HG03520 (cell line): Measurements from ENCODE around the gene RAB31.

Experiments
- ATAC-seq: cut with Tn5 transposase; IDR thresholded peaks from one replicate; pipeline ENCODE4 v1.9.1; 2021; ENCODE audit warnings: mild to moderate bottlenecking, moderate library complexity; ENCODE audit not compliant: unreplicated experiment

Gene RAB31

DNA sequence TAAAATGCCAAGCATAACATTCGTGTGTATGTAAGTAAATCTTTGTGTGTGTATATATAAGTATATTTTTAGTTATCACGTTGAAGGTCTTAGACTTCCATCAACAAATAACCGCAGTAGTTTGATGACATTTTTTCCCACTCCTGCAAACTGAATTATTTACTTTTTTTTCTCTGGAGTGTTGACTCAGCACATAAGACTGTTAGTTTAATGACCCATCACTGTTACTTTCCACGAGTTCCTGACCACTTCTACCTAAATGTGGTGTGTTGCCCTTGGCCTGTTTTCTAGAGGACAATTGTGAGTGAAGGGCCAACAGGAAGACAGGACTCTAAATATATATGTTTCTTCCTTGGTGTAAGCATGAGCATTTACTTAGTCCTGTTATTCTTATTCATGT lies 106.3 kb downstream of the RAB31 start:
- no peak for ATAC-seq

DNA sequence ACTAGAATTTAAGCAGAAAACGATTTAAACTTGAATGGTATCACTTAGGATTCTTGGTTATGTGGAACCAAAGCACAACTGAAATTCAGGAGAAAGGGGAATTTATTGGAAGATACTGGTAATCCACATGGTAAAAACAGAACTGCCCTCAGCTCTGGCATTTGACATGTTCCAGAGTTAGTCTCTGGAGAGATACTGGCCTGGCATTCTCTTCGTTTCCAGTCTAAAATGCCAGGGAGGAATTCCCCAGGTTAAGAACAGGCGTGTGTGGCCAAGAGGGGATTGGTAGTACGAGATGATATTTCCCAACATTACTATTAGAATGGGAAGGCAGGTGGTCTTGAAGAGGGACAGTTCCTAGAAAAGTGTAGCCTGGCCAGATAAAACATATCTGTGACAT lies 109.2 kb downstream of the RAB31 start:
- no peak for ATAC-seq

DNA sequence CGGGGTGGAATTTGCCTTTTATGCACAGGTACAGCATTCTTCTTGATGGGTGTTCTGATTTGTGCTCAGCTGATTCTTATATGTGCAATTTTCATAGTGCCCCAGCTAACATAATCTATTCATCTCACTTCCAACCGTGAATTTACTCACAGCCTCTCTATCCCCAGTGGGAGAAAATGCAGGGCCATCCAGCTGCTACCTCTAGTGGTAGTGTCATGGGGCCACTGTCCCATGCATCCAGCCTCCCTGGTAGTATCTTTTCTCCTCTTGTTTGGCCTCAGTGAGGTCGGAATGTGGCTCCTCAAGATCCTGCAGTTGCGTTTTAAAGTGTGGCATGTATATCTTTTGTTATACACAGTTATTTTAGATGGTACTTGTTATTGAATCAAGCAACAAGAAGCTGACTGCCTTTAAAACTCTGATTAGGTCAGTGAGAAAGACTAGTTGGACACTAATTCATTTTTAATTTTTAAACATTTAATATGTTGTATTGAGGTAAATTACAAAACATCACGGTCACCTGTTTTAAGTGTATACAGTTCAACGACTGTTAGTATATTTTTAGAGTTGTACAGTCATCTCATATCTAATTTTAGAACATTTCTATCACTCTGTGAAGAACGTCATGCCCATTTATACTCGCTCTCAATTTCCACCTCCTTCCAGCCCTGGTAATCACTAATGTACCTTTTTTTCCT lies 109.8 kb downstream of the RAB31 start:
- no peak for ATAC-seq

DNA sequence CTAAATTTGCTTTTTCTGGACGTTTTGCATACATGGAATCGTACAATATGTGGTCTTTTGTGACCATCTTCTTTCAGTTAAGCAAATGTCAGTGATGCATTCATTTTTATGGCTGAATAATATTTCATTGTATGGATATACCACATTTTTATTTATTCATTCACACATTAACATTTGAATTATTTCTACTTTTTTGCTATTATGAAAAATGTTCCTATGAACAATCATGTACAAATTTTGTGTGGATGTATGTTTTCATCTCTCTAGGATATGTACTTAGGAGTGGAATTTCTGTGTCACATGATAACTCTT lies 110.3 kb downstream of the RAB31 start:
- ATAC-seq, result no peak

DNA sequence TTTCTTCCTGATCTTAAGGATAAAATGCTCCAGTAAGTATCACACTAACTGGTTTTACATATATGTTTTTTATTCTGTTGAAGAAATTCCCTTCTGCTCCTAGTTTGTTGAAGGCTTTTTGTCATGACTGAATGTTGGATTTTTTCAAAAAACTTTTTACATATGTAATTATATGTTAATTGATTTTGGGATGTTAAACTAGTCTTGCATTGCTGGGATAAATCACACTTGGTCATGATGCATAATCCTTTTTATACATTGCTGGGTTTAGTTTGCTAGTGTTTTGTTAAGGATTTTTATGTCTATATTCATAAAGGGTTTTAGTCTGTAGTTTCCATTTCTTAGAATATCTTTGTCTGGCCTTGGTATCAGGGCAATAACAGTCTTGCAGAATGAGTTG lies 112.0 kb downstream of the RAB31 start:
- no peak for ATAC-seq

DNA sequence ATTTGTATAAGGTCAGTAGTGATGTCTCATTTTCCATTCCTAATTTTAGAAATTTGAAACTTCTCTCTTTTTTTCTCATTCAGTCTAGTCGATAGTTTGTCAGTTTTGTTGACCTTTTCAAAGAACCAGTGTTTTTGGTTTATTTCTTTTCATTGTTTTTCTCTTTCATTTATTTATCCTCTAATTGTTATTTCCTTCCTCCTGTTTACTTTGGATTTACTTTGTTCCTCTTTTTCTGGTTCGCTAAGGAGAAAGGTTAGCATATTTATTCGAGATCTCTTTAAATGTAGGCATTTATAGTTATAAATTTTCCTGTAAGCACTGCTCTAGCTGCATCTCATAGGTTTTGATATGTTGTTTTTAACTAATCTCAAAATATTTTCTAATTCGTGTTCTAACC lies 112.6 kb downstream of the RAB31 start:
- ATAC-seq, result no peak

DNA sequence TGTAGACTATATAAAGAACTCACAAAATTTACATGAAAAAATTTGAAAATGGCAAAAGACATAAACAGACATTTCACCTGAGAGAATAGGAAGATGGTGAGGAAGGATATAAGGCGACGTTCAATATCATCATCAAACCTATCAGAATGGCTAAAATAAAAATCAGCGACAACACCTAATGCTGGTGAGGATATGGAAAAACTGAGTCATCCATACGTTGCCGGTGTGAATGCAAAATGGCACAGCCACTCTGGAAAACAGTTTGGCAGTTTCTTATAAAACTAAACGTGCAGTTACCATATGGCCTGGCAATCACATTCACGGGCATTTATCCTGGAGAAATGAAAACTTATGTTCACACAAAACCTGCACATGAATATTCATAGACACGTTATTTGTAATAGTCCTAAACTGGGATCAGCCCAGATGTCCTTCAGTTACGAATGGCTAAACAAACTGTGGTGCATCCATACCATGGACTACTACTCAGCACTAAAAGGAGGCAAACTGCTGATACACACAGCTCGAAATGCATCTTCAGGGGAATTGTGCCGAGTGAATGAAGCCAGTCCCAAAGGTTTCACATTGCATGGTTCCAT lies 114.6 kb downstream of the RAB31 start:
- no peak for ATAC-seq

DNA sequence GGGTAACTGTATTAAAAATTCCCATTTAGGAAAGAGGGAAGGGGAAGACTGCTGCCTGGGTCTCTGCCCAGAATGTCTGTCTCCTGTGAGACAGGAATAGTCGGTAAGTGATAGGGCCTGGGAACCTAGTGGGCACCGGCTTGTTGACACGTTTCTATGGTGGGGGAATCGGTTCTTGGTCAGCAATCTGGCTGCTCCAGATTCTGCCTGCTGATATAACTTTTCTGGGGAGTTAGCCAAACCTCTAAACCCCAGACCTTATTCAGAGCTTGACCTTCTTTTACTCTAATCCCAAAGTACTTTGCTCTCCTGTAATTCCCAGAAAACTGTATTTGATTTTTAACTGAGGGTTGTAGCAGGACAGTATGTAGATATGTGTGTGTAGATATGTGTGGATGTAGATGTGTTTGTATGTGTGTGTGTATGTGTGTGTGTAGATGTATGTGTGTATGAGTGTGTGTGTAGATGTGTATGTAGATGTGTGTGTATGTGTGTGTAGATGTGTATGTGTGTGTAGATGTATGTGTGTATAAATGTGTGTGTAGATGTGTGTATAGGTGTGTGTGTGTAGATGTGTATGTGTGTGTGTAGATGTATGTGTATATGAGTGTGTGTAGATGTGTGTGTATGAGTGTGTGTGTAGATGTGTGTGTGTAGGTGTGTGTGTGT lies 115.8 kb downstream of the RAB31 start:
- no peak for ATAC-seq

DNA sequence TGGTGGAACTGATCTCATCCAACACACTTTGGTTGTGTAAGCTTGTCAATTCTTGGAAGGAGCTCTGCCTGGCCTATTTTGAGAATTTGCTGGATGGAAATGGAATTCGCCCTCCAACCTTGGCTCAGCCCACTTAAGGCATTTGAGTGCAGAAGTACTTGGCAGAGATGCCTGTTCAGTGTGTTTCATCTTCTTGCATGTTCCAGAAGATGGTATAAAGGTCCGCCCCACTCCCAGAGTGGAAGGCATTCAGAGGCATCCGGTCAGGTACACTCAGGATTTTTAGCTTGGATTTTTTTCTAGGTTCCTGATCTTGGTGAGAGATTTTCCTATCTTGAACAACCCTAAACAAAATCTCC lies 116.4 kb downstream of the RAB31 start:
- ATAC-seq, result no peak

DNA sequence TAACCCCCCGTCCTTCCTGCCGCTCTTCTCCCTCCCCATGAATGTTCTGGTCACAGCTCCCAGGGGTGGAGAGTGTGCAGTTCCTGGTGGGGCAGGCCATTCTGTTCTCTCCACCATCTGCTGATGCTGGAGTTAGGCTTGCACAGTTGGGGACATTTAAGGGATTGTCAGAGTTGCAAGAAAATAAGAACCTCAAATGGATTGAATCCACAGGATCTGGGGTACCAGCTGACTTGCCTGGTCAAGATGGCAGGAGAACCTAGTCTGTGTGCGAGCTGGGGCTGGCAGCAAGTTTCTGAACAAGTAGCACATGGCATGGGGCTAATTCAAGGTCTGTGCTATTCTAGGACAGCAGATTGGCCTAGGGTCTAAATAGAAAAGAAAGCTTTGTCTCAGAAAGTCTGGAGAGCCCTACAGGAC lies 116.9 kb downstream of the RAB31 start:
- ATAC-seq, result no peak

DNA sequence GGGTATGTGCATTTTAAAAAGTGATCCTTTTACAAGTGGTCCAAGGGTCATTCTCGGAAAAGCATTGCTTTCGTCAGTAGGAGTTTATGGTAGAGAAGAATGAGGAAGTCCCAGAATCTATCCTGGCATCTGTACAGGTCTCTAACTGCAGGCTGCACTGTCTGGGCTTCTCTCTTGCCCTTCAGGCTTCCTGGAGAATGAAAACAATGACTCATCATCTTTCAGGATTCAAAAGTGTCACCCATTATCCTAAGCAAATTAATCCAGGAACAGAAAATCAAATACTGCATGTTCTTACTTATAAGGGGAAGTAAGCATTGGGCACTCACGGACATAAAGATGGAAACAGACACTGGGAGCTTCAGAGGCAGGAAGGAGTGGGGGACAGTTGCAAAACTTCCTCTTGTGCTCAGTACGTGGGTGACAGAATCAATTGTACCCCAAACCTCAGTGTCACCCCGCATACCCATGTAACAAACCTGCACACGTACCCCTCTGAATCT lies 117.5 kb downstream of the RAB31 start:
- no peak for ATAC-seq

DNA sequence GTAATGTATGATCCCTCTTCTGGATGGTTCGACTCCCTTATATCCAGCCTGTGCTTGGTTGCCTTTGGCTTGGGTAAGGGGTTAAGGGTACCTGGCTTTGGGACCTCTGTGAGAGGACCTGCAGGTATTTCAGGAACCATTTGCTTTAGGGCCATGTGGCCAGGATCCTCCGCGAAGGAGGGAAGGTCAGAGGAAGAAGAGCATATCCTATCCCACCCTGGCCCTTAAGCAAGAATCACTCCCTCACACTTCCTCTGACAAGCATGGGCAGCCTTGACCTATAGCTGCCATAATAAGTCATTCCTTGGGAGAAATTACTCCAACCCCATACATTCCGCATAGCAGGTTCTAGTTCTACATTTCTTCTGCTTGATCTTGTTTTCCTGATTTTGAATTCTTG lies 118.6 kb downstream of the RAB31 start:
- ATAC-seq, result no peak

DNA sequence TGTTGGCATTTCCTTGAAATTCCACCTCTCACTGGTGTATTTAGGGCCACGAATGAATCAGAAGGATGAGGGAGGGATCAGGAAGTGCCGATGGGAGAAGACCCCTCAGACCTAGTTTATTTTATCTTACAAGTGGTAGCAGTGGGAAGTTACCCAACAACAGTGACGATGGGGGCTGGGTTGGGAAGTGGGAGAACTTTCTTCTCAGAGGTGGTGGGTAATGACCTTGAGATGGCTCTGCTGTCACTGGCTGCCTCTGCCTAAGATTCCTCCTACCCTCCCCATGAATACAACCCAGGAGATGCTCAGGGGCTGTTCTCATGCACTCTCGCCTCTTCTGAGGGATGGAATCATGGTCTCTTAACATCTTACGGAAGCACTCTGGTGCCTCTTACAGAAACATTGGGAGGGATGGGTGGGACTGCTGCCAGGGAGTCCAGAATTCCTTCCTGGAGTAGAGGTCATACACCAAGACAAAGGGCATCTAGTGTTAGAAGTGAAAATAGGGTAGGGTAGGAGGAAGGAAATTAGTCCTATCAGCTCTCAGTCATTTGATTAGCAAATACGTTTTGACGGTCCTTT lies 119.2 kb downstream of the RAB31 start:
- no peak for ATAC-seq

DNA sequence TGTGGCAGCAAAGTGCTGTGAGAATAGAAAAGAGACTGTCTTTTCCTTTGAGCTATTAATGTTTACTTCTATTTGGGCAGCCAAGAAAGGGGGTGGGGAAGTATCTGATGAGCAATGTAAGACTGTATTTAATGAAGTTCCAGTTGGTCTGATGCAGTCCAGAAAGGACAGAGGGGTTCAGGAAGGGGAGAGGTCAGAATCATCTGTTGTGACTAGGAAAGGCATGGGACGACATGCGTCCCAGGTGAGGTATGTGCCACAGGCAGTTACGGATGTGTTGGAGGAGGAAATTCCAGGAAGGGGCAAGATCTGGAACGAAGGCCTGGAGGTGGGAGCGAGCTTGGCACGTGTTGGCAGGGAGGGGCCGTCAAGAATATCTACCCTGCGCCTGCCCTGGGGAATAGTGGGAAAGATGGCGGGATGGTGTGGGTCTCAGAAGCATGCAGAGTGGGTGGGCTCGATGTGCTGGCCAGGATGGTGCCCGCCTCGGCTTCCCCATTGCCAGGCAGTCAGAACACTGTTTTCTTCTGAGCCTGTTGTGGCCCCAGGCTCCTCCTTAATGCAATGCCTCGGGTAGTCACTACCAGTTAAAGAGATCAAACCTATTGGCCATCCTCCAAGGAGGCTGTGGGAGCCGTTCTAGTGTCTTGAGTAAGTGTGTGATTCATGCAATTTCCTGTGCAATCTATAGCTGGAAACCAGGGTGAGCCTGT lies 119.8 kb downstream of the RAB31 start:
- no peak for ATAC-seq

DNA sequence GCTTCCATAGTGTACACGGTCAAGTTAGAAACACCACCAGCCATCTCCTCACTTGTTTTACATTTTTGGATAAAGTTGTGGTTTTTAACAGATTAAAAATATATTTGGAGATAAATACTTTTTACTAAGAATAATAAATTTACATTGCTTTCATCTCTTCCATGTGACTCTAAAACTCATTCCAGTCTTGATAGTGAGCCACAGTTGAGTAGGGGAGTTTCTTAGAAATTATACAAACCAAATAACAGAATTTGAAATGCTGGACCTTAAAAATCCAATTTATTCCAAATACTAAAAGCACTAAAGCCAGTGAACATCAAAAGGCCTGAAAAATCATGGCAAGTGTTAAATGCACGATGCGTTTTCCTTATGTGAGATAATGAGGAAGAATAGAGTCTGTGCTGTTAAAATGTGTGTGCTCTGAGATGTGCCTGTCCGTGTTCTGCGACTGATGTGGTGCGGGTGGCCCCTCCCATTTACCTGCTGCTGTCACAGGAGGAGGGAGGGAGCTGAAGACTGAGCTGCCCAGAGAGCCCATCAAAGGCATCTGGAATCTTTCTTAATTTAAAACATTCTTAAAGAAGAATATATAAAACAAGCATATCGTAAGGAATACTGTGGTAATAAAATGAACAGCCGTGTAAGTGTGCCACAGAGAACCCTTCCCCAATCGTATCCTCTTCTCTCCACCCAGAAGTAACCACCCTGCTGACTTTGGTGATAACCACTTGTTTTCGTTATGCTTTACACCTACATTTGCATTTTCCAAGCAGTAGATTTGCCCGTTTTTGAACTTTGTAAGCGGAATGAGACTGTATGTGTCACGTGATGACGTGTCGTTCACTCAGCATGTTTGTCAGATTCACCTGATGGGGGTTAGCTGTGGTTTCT lies 120.7 kb downstream of the RAB31 start:
- ATAC-seq, result no peak

DNA sequence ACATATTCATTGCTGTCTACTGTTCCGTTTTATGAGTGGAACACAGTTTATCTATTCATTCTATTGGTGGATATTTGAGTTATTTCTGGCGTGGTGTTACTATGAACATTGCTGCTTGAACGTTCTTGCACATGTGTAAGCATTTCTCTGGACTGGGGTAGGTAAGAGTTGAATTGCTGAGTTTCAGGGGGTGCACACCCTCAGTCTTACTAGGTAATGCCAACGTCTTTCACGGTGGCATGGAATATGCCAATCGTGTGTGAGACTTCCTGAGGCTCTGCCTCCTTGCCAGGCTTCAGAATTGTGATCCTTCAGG lies 121.3 kb downstream of the RAB31 start:
- no peak for ATAC-seq

DNA sequence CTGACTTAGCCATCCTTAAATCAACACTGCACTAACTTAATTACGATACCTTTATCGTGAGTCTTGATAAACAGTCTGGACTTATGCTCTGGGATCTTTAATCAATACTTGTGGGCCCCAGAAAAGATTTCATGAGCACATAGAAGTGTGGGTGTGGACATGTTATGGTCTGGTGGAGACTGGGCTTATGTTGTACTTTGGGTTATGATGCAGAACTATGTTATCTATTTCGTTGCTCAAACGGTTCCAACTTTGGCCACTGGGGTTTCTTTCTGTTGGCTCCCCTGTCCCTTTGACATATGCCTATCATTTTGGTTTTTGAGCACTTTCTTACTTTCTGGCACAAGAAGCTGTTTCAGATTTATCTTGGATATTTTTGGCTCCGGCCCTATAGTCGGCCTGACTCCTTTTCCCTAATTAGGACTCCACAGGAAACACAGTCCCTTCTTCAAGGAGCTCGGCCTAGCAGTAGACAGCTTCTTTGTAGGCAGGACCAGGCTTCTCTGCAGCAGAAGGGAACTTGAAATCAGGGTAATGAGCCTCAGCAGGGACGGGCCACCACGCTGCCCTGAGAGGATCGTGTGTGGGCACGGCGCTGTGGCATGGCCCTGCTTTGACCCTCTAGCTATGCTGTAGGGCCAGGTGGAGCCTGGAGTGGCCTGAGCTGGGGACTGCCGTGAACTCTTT lies 123.1 kb downstream of the RAB31 start:
- no peak for ATAC-seq

DNA sequence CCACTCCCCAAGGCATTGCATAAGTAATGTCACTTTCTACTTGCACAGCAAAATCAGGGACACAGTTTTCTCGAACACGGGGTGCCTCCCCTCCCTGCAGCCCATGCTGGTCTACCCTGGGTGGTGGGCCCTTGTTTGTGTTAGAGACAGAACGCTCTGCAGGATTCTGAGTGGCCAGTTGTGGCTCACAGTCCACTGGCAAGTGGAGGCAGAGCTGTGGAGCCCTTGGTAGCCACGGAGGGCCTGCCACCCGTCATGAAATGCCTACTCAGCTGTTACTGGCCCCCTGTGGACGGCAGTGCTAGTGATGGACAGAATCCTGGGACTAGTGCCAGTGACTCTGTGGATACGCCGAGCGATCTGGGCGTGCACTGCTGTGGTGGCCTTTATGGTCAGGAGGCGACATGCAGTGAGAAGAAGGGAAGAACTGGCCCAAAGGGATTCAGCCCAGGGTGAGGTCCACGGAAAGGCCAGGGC lies 123.7 kb downstream of the RAB31 start:
- no peak for ATAC-seq

DNA sequence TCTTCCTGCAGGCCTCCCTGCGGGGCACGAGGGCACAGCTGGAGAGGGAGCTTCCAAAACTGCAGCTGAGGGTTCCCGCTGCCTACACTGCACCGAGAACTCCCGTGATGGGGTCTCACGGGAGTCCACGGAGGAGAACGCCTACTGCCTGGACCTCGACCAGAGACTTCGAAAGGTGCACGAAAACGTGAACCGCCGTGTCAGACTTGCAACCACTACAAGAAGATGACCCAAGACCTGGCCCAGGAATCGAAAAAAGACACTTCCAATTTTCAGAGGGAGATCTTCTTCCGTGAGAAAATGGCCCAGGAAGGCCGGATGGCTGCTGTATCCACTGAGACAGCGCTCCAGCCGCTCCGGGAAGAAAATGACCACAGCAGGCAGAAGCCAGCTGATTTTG lies 124.8 kb downstream of the RAB31 start:
- ATAC-seq, result no peak

DNA sequence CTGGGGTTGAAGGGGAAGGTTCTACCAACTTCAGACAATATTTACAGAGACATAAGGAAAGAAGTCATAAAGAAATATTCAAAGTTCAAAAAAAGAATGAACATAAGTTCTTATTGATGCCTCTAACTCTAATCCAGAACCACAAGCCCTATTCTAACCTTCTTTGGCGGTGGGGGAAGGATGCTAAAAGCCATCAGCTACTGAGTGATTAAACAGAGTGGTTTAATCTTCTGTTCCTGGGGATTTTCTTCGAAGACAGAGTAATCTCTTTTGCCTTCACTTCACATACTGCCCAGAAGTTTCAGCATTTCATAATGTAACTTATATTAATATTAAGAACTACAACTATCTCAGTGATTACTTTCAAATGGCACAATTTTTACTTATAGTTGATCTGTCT lies 126.5 kb downstream of the RAB31 start:
- ATAC-seq, result no peak
